ENCODE measurements around the gene ROMO1.

ROMO1 gene

DNA sequence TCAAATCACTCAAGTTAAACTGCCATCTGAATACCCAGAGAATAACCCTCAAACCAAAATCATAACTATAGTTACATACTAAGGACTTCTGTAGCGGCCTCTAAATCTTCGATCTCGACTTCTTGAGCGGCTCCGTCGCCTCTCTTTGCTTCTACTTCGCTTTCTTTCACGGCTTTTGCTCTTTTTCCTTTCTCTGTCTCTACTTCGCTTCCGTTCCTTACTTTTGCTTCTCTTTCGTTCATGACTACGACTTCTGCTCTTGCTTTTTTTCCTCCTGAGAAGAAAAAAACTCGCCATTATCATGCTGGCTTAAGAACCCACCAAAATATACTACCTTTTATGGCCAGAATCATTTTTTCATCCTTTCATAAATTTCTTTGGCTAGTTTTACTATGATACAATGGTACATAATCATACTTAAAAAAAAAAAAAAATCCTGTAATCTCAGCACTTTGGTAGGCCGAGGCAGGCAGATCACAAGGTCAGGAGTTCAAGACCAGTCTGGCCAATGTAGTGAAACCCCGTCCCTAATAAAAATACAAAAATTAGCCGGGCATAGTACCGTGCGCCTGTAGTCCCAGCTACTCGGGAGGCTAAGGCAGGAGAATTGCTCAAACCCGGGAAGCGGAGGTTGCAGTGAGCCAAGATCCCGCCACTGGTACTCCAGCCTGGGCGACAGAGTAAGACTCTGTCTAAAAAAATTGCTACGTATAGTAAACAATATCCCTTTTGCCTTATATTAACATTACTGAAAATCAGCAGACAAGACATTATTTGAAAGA, 32.8 kb downstream of the ROMO1 start:
- H2AFZ ChIP-seq (ENCODE audit: low read length, unreplicated experiment), result no peak overlapping the region
- peaks cover 42% of the 10 kb centered on the region for H3K4me1 ChIP-seq (ENCODE audit: control insufficient read depth, insufficient read depth, low read length, unreplicated experiment)
- H3K27me3 ChIP-seq (ENCODE audit: insufficient read depth, low read length), result no peaks in the 10 kb centered on the region
- H3K27ac ChIP-seq (ENCODE audit: low read depth, low read length), result peak overlapping the region; percentile 8; the same call in 1 of the 2 replicates
- no peak overlapping the region for H3K4me3 ChIP-seq (ENCODE audit: low read depth, low read length)
- peaks cover 95% of the 10 kb centered on the region for H3K79me2 ChIP-seq (ENCODE audit: control insufficient read depth, insufficient read depth, low read length, unreplicated experiment)
- peaks cover 75% of the 10 kb centered on the region for H3K36me3 ChIP-seq (ENCODE audit: insufficient read depth, low read length)

DNA sequence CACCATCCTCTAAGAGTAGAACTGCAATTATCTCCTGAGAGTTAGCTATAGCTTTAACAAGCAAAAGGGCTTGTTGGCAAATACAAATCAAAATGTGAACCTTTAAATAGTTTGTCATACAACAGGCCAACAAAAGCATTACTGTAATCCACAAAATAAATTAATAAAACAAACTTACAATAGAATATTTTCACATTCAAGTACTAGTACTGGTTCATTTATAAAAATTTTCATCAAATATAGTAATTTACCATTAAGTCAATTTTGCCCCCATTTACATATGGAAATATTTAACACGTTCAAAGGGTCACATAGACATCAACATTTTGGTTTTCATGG, 33.4 kb downstream of the ROMO1 start:
- Histone ChIP-seq H3K36me3 (ENCODE audit: insufficient read depth, low read length) (peaks cover 74% of the 10 kb centered on the region), H3K27me3 (ENCODE audit: insufficient read depth, low read length) (no peaks in the 10 kb centered on the region), H3K27ac (ENCODE audit: low read depth, low read length) (0 out of 2 replicates have a peak overlapping the region, but pooled peaks have one; percentile 8), H2AFZ (ENCODE audit: low read length, unreplicated experiment) (no peak overlapping the region), H3K4me1 (ENCODE audit: control insufficient read depth, insufficient read depth, low read length, unreplicated experiment) (peaks cover 42% of the 10 kb centered on the region), H3K79me2 (ENCODE audit: control insufficient read depth, insufficient read depth, low read length, unreplicated experiment) (peaks cover 97% of the 10 kb centered on the region), H3K4me3 (ENCODE audit: low read depth, low read length) (no peak overlapping the region)

DNA sequence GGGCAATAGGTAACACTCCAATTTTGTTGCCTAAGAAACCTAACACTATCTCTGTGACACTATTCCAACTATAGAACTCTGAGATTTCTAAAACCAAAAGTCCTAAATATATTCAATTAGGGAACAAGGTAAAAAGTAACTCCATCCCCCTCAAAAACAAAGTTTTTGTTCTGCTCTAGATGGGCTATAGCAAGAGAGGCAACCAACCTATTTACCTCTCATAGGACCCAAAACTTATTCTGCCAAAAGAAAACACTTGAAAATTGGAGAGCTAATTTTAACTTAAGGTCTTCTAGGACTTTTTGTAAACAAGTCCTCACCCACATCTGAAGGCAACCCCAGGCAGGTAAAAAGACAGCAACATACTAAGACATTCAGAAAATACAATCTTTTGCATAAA, 35.2 kb downstream of the ROMO1 start:
- Histone ChIP-seq H3K4me1 (ENCODE audit: control insufficient read depth, insufficient read depth, low read length, unreplicated experiment) (peaks cover 56% of the 10 kb centered on the region), H3K79me2 (ENCODE audit: control insufficient read depth, insufficient read depth, low read length, unreplicated experiment) (peaks cover 99% of the 10 kb centered on the region), H3K27ac (ENCODE audit: low read depth, low read length) (peak overlapping the region; percentile 5; the same call in 1 of the 2 replicates), H3K36me3 (ENCODE audit: insufficient read depth, low read length) (peaks cover 80% of the 10 kb centered on the region), H3K4me3 (ENCODE audit: low read depth, low read length) (peak overlapping the region; percentile 30), H2AFZ (ENCODE audit: low read length, unreplicated experiment) (no peak overlapping the region), H3K27me3 (ENCODE audit: insufficient read depth, low read length) (no peaks in the 10 kb centered on the region)

- Histone ChIP-seq H3K4me3 (ENCODE audit: low read depth, low read length) (peak overlapping the region; percentile 30), H3K79me2 (ENCODE audit: control insufficient read depth, insufficient read depth, low read length, unreplicated experiment) (peaks cover 99% of the 10 kb centered on the region), H3K4me1 (ENCODE audit: control insufficient read depth, insufficient read depth, low read length, unreplicated experiment) (peaks cover 60% of the 10 kb centered on the region), H3K36me3 (ENCODE audit: insufficient read depth, low read length) (peaks cover 80% of the 10 kb centered on the region), H2AFZ (ENCODE audit: low read length, unreplicated experiment) (no peak overlapping the region), H3K27me3 (ENCODE audit: insufficient read depth, low read length) (no peaks in the 10 kb centered on the region), H3K27ac (ENCODE audit: low read depth, low read length) (peak overlapping the region; percentile 5; the same call in 1 of the 2 replicates)
These were observed 35.8 kb downstream of the ROMO1 start for GRCh38 chr20:35734777-35735649.

DNA sequence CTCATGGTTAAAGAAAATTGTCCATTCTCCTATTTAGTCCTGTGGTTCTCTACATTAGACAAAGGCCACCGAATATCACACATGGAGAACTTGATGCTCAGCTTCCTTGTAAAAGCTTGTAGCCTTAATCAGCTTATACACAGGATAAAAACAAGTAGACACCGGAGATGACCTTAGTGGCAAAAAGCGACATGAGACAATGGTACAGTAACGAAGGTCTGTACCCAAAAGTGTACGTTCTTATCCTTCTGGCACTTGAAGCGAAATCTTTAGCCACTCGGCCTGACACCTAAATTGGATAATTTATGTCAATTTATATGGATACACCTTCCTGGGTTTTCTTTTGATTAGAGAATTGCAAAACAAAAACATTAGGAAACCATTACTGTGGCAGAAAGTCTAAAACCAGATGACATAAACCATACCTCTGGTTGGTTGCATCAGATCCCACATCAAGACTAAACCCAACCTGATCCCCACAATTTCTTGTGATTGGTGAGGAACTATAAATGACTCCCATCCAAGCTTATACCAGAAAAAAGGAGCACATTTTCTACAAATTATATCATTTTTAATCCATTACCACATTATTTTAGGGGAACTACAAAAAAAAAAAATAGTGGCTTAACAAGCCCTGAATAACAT, 36.7 kb downstream of the ROMO1 start:
- Histone ChIP-seq H3K4me3 (ENCODE audit: low read depth, low read length) (peak overlapping the region; percentile 33), H3K79me2 (ENCODE audit: control insufficient read depth, insufficient read depth, low read length, unreplicated experiment) (peaks cover 98% of the 10 kb centered on the region), H2AFZ (ENCODE audit: low read length, unreplicated experiment) (no peak overlapping the region), H3K36me3 (ENCODE audit: insufficient read depth, low read length) (peaks cover 79% of the 10 kb centered on the region), H3K27ac (ENCODE audit: low read depth, low read length) (peak overlapping the region; percentile 6; the same call in 1 of the 2 replicates), H3K27me3 (ENCODE audit: insufficient read depth, low read length) (no peaks in the 10 kb centered on the region), H3K4me1 (ENCODE audit: control insufficient read depth, insufficient read depth, low read length, unreplicated experiment) (peaks cover 60% of the 10 kb centered on the region)

DNA sequence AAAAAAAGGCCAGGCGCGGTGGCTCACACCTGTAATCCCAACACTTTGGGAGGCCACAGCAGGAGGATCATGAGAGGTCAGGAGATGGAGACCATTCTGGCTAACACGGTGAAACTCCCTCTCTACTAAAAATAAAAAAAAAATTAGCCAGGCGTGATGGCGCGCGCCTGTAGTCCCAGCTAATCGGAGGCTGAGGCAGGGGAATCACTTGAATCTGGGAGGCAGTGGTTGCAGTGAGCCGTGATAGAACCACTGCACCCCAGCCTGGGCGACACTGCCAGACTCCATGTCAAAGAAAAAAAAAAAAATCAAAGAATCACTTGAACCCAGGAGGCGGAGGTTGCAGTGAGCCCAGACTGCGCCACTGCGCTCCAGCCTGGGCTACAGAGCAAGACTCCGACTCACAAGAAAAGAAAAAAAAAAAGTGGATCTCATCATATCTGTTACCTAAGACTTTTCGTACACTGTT, 38.7 kb downstream of the ROMO1 start:
- Histone ChIP-seq H3K36me3 (ENCODE audit: insufficient read depth, low read length) (peaks cover 61% of the 10 kb centered on the region), H3K27me3 (ENCODE audit: insufficient read depth, low read length) (no peaks in the 10 kb centered on the region), H3K79me2 (ENCODE audit: control insufficient read depth, insufficient read depth, low read length, unreplicated experiment) (peaks cover 92% of the 10 kb centered on the region), H3K4me3 (ENCODE audit: low read depth, low read length) (peak overlapping the region; percentile 30), H3K4me1 (ENCODE audit: control insufficient read depth, insufficient read depth, low read length, unreplicated experiment) (peaks cover 45% of the 10 kb centered on the region), H3K27ac (ENCODE audit: low read depth, low read length) (no peak overlapping the region), H2AFZ (ENCODE audit: low read length, unreplicated experiment) (no peak overlapping the region)

DNA sequence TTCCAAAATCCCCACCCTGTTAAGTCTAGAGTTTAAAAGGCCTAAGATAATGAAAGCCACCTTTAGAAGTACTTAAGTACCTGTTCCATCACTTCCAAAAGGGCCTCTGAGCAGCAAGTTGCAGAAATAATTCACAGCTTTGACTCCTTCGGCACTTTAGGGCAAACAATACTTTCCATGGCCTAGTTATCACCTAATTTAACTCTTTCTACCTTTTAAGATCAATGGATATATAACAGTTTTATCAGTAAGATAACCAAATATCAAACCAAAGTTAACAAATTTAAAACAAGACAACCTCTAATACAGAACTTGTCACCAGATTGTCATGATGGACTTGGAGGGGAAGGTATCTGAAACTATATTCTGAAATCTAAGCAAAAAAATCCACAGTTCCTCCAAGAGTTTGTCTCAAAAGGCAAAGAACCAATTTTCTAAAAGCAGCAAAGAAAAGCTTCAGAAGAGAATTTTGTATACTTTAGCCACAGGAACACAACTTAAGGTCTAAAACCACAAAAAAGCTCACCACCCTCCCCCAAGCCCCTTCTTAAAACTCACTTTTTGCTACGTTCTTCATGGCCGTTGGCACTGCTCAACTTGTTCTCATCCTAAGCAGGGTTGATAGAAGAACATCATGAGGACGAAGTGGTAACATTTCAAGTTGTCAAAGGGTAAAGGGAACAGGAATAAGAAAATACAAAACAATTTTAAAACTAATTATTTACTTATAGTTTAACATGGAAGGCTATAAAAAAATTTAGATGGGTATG, 39.4 kb downstream of the ROMO1 start:
- no peak overlapping the region for H2AFZ ChIP-seq (ENCODE audit: low read length, unreplicated experiment)
- peaks cover 58% of the 10 kb centered on the region for H3K36me3 ChIP-seq (ENCODE audit: insufficient read depth, low read length)
- peak overlapping the region; percentile 30 for H3K4me3 ChIP-seq (ENCODE audit: low read depth, low read length)
- H3K27me3 ChIP-seq (ENCODE audit: insufficient read depth, low read length), result no peaks in the 10 kb centered on the region
- H3K4me1 ChIP-seq (ENCODE audit: control insufficient read depth, insufficient read depth, low read length, unreplicated experiment), result peaks cover 50% of the 10 kb centered on the region
- H3K79me2 ChIP-seq (ENCODE audit: control insufficient read depth, insufficient read depth, low read length, unreplicated experiment), result peaks cover 92% of the 10 kb centered on the region
- H3K27ac ChIP-seq (ENCODE audit: low read depth, low read length), result no peak overlapping the region

DNA sequence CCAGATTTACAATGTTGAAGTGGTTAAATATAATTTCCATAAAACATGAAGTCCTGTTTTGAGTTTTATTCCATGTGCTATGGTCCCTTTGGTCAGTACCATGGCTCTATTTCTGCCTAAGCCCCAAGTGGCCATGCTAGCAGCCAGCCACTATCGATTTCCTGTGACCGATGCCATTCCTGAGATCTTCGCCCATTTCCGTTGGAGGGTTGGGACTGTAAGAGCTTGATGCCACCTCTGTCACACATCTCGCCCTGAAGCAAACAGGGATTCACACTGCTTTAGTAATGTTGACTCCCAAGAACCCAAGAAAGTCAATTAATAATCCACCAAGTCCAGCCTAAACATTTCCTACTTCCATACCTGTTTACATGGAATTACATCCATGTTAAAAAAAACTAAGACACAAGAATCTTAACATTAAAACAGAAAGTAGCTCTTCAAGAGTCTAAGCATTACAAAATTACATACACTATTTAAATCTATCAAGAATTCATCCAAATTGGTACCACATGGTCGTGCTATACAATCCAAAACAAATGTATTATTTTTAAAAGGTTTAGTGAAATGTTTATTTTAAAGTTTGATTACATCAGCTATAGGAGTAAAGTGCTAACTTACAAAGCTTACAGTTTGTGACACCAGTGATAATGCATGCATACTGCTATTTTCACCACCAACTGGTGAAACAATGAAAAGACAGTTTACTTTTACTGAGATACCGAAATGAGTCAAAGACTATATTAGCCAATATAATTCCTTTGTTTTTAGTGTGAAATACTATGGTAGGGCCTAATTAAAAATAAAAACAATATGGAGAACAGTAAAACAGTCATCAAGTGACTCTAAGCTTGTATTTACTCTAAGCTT, 40.3 kb downstream of the ROMO1 start:
- Histone ChIP-seq H3K27ac (ENCODE audit: low read depth, low read length) (peak overlapping the region; percentile 93), H3K36me3 (ENCODE audit: insufficient read depth, low read length) (peaks cover 48% of the 10 kb centered on the region), H3K79me2 (ENCODE audit: control insufficient read depth, insufficient read depth, low read length, unreplicated experiment) (peaks cover 83% of the 10 kb centered on the region), H3K4me3 (ENCODE audit: low read depth, low read length) (peak overlapping the region; percentile 87), H3K4me1 (ENCODE audit: control insufficient read depth, insufficient read depth, low read length, unreplicated experiment) (peaks cover 48% of the 10 kb centered on the region), H3K27me3 (ENCODE audit: insufficient read depth, low read length) (no peaks in the 10 kb centered on the region), H2AFZ (ENCODE audit: low read length, unreplicated experiment) (no peak overlapping the region)

- H3K4me1 ChIP-seq (ENCODE audit: control insufficient read depth, insufficient read depth, low read length, unreplicated experiment), result peaks cover 31% of the 10 kb centered on the region
- peak within 1 kb of the TSS; percentile 93 for H3K27ac ChIP-seq (ENCODE audit: low read depth, low read length)
- peak within 1 kb of the TSS; percentile 87 for H3K4me3 ChIP-seq (ENCODE audit: low read depth, low read length)
- peaks cover 28% of the 10 kb centered on the region for H3K36me3 ChIP-seq (ENCODE audit: insufficient read depth, low read length)
- H3K27me3 ChIP-seq (ENCODE audit: insufficient read depth, low read length), result no peaks in the 10 kb centered on the region
- H3K79me2 ChIP-seq (ENCODE audit: control insufficient read depth, insufficient read depth, low read length, unreplicated experiment), result peaks cover 57% of the 10 kb centered on the region
- H2AFZ ChIP-seq (ENCODE audit: low read length, unreplicated experiment), result no peak within 1 kb of the TSS
These were observed 42.9 kb downstream of the ROMO1 start, which contains the start of gene RBM39 for GRCh38 chr20:35741892-35742740. TSS of gene RBM39 (minus strand) at chr20:35742260. CDS start at chr20:35740874, 1,386 bp downstream.
